Caco-2 (cell line): ENCODE data around the gene SARS2. TPM values are rescaled to one million over a fixed set of nuclear protein-coding genes. Genes with fewer than 3 reads are reported as not detected.

Experiments
- BruUV-seq: library from RNA; stranded (reverse); fragments of 400-500 nt; replicated peaks from 2 replicates; lab custom pipeline; 2021; lab: Mats Ljungman, UMichigan
- CTCF ChIA-PET: fragments of 300-600 bp; sonication (Branson Sonifier 250); formaldehyde crosslinking; loops from one replicate; lab custom pipeline; 2022; ENCODE audit warnings: antibody characterized with exemption; lab: Charles Lee
- POLR2A ChIA-PET: fragments of 300-600 bp; sonication (Branson Sonifier 250); formaldehyde crosslinking; loops from one replicate; lab custom pipeline; 2022; ENCODE audit warnings: antibody characterized with exemption; lab: Charles Lee
- DNase-seq, 2 experiments: peaks; one replicate each; pipeline versions ENCODE4 v3.0.0 to v3.0.0-alpha.2; 2020 to 2022
- H3K27me3 ChIP-seq: replicated peaks from 2 replicates; pipeline ENCODE4 v1.6.0; 2011; ENCODE audit warnings: low read length; ENCODE audit not compliant: control insufficient read depth, insufficient read depth
- H3K36me3 ChIP-seq: 2 replicates; pipeline ENCODE4 v1.5.1; 2011; ENCODE audit warnings: low read length; ENCODE audit not compliant: control insufficient read depth, insufficient read depth
- H3K4me1 ChIP-seq: fragments of 250-450 bp; sonication (Bioruptor Pico); 2 replicates; pipeline ENCODE4 v1.5.1; 2020; ENCODE audit warnings: mild to moderate bottlenecking
- H3K4me3 ChIP-seq: 2 replicates; pipeline ENCODE4 v1.5.1; 2011; ENCODE audit warnings: low read depth, mild to moderate bottlenecking, control low read depth, low read length
- H3K9me3 ChIP-seq: fragments of 250-450 bp; sonication (Bioruptor Pico); 2 replicates; pipeline ENCODE4 v1.5.1; 2020; ENCODE audit warnings: mild to moderate bottlenecking, moderate library complexity
- H3K27ac Mint-ChIP-seq: one replicate; pipeline ENCODE4 v1.8.0; 2022; ENCODE audit warnings: mixed read lengths; ENCODE audit not compliant: unreplicated experiment
- H3K27me3 Mint-ChIP-seq: one replicate; pipeline ENCODE4 v1.8.0; 2022; ENCODE audit warnings: mixed read lengths; ENCODE audit not compliant: insufficient read depth, unreplicated experiment
- H3K36me3 Mint-ChIP-seq: one replicate; pipeline ENCODE4 v1.8.0; 2022; ENCODE audit warnings: mild to moderate bottlenecking, mixed read lengths; ENCODE audit not compliant: insufficient read depth, unreplicated experiment
- H3K4me1 Mint-ChIP-seq: one replicate; pipeline ENCODE4 v1.8.0; 2022; ENCODE audit warnings: low read depth, mixed read lengths; ENCODE audit not compliant: unreplicated experiment
- H3K4me3 Mint-ChIP-seq: one replicate; pipeline ENCODE4 v1.8.0; 2022; ENCODE audit warnings: mild to moderate bottlenecking, moderate library complexity, mixed read lengths; ENCODE audit not compliant: unreplicated experiment
- H3K9me3 Mint-ChIP-seq: one replicate; pipeline ENCODE4 v1.8.0; 2022; ENCODE audit warnings: mixed read lengths; ENCODE audit not compliant: unreplicated experiment
- intact Hi-C: fragments of 100-400 bp; cut with micrococcal nuclease; formaldehyde crosslinking; loops from one replicate; pipeline ENCODE4 v1.10.0; 2022; ENCODE audit not compliant: unreplicated experiment
- total RNA-seq: library from RNA; stranded (reverse); gene quantifications from 2 replicates; pipeline ENCODE4 v1.2.3, GENCODE V29; 2022
- TF ChIP-seq, protein P1 (sequence below), 2 experiments: fragments of 200-600 bp in 1 of 2; IDR thresholded peaks; 1 replicate in 1 of 2; 2 replicates in 1 of 2; pipeline versions ENCODE4 v1.5.1 to v1.8.0; 2011 to 2022; ENCODE audit warnings: antibody characterized with exemption in 1 of 2, control low read depth in 1 of 2, inconsistent platforms in 1 of 2, low read depth in 1 of 2, low read length in 1 of 2, mild to moderate bottlenecking in 1 of 2, moderate library complexity in 1 of 2; ENCODE audit not compliant: insufficient read depth in 1 of 2, severe bottlenecking in 1 of 2, unreplicated experiment in 1 of 2

SARS2 gene
- total RNA-seq, 1 experiment from 2014 or later = 66.6 TPM

DNA sequence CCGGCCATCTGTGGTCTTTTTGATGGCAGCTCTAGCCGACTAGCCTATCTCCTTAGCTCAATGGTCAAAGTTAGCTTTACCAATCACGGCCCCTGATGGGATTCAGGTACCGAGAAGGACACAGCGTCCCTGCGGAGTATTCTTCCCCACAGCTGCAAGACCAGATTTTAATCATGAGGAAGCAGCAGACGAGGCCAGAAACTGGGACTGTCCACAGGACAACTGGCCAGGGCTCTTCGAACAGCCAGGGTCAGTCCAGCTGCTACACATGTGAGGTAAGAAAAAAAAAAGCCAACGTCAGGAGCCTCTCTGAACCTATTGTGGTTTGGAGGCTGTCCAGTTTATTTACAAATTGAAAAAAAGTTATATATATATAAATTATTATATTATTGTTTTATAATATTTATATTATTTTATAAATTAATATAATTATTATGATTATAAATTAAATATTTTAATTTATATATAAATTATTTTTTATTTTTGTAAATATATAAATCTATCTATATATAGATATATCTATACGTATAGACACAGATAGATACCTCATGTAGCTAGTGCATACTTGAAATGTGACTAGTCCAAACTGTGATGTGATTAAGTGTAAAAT is 63.3 kb downstream of the SARS2 start:
- Histone ChIP-seq H3K27me3 (no peaks in the 10 kb centered on the region), H3K36me3 (no peaks in the 10 kb centered on the region), H3K9me3 (no peaks in the 10 kb centered on the region), H3K4me1 (peaks cover 6% of the 10 kb centered on the region), H3K4me3 (no peak overlapping the region)
- DNase-seq = no peak
- ChIA-PET CTCF (interaction anchor here (0.5 kb wide), 1 partner anchor 18 kb away, joined by 3 read pairs; no protein-coding TSS in a partner anchor), POLR2A (interaction anchor here (0.6 kb wide), 1 partner anchor 16 kb away, joined by 5 read pairs; no protein-coding TSS in a partner anchor)
- no peak overlapping the region for H3K27ac Mint-ChIP-seq
- no peaks in the 10 kb centered on the region for H3K9me3 Mint-ChIP-seq
- peaks cover 5% of the 10 kb centered on the region for H3K4me1 Mint-ChIP-seq
- no peaks in the 10 kb centered on the region for H3K36me3 Mint-ChIP-seq
- intact Hi-C loops = no loop called here
- H3K27me3 Mint-ChIP-seq = no peaks in the 10 kb centered on the region
- no peak overlapping the region for H3K4me3 Mint-ChIP-seq
- TF ChIP-seq, protein P1, sequence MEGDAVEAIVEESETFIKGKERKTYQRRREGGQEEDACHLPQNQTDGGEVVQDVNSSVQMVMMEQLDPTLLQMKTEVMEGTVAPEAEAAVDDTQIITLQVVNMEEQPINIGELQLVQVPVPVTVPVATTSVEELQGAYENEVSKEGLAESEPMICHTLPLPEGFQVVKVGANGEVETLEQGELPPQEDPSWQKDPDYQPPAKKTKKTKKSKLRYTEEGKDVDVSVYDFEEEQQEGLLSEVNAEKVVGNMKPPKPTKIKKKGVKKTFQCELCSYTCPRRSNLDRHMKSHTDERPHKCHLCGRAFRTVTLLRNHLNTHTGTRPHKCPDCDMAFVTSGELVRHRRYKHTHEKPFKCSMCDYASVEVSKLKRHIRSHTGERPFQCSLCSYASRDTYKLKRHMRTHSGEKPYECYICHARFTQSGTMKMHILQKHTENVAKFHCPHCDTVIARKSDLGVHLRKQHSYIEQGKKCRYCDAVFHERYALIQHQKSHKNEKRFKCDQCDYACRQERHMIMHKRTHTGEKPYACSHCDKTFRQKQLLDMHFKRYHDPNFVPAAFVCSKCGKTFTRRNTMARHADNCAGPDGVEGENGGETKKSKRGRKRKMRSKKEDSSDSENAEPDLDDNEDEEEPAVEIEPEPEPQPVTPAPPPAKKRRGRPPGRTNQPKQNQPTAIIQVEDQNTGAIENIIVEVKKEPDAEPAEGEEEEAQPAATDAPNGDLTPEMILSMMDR (IDR thresholded peaks at IDR 0.05; ENCODE audit: insufficient read depth in 1 of 2, low read depth in 1 of 2, low read length in 1 of 2, severe bottlenecking in 1 of 2, unreplicated experiment in 1 of 2) = no peak
- BruUV-seq = no TSS peak

Other genes with a start within 250 kb of the SARS2 start
- gene CAPN12, start 186.3 kb downstream of the SARS2 start, total RNA-seq = 8.8 and 11.0 TPM in 2 replicates
- gene LGALS7, start 157.2 kb downstream of the SARS2 start, total RNA-seq = not detected in 2 replicates
- gene LGALS7B, start 141.6 kb downstream of the SARS2 start, total RNA-seq = not detected in 2 replicates
- 1.6 and 2.2 TPM in 2 replicates for gene LGALS4, start 117.8 kb downstream of the SARS2 start, total RNA-seq
- 150 and 163 TPM in 2 replicates for gene ECH1, start 99.0 kb downstream of the SARS2 start, total RNA-seq
- gene HNRNPL, start 80.8 kb downstream of the SARS2 start, total RNA-seq = 443 and 446 TPM in 2 replicates
- 1.5 and 1.9 TPM in 2 replicates for gene RINL, start 52.5 kb downstream of the SARS2 start, total RNA-seq
- gene SIRT2, start 31.1 kb downstream of the SARS2 start, total RNA-seq = 33.3 and 34.4 TPM in 2 replicates
- gene NFKBIB, start 30.8 kb downstream of the SARS2 start, total RNA-seq = 43.9 and 52.6 TPM in 2 replicates
- gene CCER2, start 18.6 kb downstream of the SARS2 start, total RNA-seq = 0.68 TPM in 1 of 2 replicates, not detected in the other
- gene MRPS12, start 181 bp upstream of the SARS2 start, total RNA-seq = 77.9 and 82.5 TPM in 2 replicates
- gene FBXO17, start 45.0 kb upstream of the SARS2 start, total RNA-seq = 42.8 and 45.2 TPM in 2 replicates
- gene FBXO27, start 101.8 kb upstream of the SARS2 start, total RNA-seq = 3.4 and 3.8 TPM in 2 replicates
- 0.45 and 0.46 TPM in 2 replicates for gene ACP7, start 153.6 kb upstream of the SARS2 start, total RNA-seq
- gene PAK4, start 195.0 kb upstream of the SARS2 start, total RNA-seq = 98.6 and 112 TPM in 2 replicates